Measurements from ENCODE around the gene NAV1. TPM values are rescaled to one million over a fixed set of nuclear protein-coding genes. Genes with fewer than 3 reads are reported as not detected.

Gene NAV1
- total RNA-seq, 1 donor from 2014 or later: 16.5 TPM

Other genes starting within 250 kb of the NAV1 start
- gene TNNT2, start 161.4 kb upstream of the NAV1 start, total RNA-seq: not detected in 2 replicates
- gene LAD1, start 139.8 kb upstream of the NAV1 start, total RNA-seq: 0.09 and 0.68 TPM in 2 replicates
- not detected in 2 replicates for gene TNNI1, start 117.4 kb upstream of the NAV1 start, total RNA-seq
- 29.4 and 56.3 TPM in 2 replicates for gene PHLDA3, start 69.9 kb upstream of the NAV1 start, total RNA-seq
- 256 and 443 TPM in 2 replicates for gene CSRP1, start 32.0 kb upstream of the NAV1 start, total RNA-seq

All from dermis blood vessel endothelial cell (primary cell).